IPS DF 19.7 (cell line): ENCODE data around the gene KCNAB1.
"Not testable (repeated sequence)": the region's sequence is repeated elsewhere in the genome, so short reads cannot be mapped to it uniquely, and the experiment has no call there.

Experiments used
- DNase-seq: peaks from one replicate; pipeline ENCODE4 v3.0.0-alpha.2; 2013; ENCODE audit warnings: low read depth, low spot score

The KCNAB1 gene

DNA sequence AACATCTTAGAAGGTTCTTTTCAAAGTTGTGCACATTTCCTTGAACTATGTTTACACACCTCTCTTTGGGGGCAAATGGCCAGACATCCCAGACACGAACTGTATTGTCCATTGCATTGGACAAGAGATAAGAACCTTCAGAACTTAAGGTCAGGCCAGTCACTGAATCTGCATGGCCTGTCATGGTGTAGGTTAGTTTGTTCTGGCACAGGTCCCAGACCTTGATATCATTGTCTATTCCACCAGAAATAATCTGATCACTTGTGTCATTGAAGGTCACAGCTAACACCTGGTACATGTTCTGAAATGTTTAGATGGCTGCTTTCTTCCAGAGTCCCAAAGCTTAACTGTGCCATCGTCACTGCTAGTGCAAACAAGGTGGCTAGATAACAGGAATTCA lies 55.7 kb downstream of the KCNAB1 start:
- DNase-seq = no peak

DNA sequence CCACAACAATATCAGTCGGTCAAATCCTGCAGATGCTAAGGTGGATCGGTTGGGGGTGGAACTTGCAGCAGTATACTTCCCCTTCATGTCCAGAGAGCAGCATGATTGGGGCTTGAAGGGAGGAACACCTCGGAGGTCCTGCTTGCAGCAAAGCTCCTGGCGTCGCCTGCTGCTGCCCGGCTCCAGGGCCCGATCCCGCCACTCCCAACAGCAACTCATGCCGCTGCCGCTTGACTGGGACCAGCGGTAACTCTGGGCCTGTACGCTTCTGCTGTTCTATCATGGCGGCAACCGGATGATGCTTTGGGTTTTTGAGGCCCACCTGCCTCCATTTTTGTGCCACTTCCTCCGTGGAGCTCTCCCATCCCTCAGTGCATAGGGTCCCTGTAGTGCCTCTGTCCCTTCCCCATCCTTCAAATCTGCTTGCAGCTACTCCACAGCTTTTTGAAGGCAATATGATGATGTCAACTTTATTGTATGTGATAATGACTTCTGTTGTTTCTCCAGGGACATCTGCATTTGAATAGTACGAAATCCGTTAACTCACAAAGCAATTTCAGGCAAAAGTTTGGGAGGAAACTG lies 56.3 kb downstream of the KCNAB1 start:
- DNase-seq = no peak

DNA sequence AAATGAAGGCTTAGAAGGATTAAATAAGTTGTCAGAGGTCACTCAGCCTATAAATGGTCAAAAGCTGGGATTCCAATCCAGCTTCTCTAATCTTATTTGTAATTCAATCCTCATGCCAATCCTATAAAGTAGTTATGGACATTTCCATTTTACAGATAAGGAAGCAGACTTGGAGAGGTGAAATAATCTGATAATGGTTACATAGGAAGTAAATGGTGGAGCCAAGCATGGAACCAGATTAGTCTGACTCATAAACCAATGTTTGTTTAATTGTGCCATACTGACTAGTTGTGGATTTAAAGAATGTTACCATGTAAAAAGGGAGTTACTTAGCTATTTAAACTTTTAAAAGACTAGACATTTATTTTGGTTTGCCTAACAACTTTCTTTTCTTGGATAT lies 59.7 kb downstream of the KCNAB1 start:
- DNase-seq = no peak

DNA sequence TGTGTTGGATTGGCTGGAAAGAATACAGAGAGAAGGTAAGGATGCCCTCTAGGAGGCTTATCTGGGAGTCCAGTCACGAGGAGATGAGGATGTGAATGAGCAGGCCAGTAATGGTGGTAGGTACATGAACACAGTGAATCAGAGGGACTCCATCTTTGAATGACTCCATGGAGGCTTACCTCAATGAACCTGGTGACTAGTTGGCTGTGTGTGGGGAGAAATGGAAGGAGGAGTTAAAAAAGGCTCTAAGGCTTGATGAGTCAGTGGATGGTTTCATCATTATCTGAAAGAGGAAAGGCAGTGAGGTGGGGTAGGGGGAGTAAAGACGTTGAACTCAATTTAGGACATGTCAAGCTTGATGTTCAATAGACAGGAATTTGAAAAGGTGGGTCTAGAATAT lies 61.1 kb downstream of the KCNAB1 start:
- DNase-seq = no peak

DNA sequence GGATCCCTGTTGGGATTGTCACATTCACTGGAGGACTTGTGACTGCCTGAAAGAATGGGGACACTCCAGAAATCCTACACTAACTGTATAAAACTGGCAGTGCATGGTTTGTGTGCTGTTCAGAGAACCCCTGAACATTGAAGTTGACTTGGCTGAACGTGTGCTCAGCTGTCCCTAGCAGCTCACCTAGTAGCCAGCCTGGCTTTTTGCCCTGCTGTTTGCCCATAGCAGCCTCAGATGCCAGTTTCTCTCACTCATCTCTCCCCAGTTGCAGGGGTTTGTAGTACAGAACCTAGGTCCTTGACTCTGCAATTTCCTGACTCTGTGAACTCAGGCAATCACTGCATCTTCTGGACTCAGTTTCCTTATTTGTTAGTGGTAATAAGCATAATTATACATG lies 63.0 kb downstream of the KCNAB1 start:
- DNase-seq = no peak

DNA sequence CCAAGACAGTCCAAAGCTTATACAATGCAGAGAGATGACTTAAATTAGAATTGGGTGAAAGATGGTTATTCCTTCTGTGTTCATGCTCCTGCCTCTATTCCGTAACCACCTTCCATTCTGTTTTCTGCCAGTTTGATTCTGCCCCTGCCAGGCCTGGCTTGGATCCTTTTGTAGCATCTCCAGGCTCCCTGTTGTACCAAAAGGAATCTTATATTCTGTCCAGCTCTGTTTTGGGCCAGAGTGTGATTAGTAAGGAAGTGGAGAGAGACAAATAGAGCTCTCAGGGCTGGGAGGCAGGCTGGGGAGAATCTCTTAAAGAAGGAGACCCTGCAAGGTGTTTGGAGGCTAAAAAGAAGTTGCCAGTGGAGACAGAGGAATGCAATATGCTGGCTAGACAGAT lies 63.8 kb downstream of the KCNAB1 start:
- no peak for DNase-seq

DNA sequence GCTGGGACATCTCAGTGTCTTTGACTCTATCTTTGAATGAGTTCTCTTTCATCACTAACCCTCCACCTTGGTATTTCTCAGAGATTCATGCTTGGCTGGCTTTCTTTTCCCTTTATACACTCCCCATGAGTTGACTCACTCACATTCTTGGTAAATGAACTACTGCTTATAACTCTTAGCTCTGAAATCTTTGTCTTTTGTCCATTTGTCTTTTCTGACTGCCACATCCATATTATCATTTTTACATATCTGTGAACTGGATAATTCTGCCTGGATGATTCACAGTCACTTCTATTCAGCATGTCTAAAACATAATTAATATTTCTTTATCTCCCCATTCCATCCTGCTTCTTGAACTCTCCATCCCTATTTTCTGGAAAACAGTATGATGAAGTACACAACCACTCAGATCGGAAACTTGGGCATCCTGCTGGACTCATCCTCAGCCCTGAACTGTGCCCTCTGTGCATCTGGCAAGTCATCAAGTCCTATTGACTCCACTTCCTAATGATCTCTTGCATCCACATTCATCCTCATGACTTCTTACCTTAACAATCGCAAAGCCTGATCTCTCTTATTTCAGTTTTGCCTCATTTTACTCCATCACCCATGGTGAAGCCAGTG lies 66.9 kb downstream of the KCNAB1 start:
- DNase-seq = no peak

DNA sequence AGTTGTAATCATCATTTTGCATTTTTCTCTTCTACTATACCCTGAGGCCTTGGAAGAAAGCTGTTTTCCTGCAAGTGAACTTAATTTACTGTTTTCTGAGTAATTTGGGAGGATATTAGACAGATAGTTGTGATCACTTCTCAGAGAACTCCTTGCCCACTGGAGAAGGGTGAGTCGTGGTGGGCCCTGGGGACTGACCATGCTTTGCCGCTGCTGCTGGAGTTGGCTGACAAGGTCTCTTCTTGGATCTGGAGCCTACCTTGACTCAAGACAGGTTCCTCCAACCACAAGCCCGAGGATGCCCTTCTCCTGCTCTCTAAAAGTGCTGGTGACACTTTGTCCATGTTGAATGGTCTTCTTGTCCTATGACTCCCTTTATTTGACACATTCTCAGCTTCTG lies 68.4 kb downstream of the KCNAB1 start:
- DNase-seq = no peak

DNA sequence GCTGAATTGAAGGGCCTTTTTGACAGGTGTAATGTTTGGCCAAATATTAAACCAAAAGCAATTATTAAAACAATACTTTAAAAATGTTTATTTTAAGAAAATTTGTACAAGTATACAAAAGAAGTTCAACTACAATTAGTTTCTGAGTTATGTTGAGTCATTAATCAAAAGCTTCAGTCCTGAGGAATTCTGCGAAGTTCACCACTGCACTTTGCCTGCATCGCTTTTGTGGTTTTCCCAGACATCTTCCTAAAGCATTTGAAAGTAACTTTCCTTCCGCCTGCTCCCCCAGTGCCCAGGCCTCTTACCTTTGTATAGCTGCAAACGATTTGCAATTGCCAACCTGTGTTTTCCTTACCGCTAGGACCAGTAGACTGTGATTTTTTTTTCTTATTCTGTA lies 69.5 kb downstream of the KCNAB1 start:
- DNase-seq = no peak

DNA sequence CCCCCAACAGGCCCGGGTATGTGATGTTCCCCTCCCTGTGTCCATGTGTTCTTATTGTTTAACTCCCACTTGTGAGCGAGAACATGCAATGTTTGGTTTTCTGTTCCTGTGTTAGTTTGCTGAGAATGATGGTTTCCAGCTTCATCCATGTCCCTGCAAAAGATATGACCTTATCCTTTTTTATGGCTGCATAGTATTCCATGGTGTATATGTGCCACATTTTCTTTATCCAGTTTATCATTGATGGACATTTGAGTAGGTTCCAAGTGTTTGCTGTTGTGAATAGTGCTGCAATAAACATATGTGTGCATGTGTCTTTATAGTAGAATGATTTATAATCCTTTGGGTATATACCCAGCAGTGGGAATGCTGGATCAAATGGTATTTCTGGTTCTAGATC lies 74.6 kb downstream of the KCNAB1 start:
- not testable (repeated sequence) for DNase-seq

DNA sequence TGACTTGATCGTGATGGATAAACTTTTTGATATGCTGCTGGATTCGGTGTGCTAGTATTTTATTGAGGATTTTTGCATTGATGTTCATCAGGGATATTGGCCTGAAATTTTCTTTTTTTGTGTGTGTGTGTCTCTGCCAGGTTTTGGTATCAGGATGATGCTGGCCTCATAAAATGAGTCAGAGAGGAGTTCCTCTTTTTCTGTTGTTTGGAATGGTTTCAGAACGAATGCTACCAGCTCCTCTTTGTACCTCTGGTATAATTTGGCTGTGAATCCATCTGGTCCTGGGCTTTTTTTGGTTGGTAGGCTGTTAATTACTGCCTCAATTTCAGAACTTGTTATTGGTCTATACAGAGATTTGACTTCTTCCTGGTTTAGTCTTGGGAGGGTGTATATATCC lies 76.8 kb downstream of the KCNAB1 start:
- DNase-seq = not testable (repeated sequence)

DNA sequence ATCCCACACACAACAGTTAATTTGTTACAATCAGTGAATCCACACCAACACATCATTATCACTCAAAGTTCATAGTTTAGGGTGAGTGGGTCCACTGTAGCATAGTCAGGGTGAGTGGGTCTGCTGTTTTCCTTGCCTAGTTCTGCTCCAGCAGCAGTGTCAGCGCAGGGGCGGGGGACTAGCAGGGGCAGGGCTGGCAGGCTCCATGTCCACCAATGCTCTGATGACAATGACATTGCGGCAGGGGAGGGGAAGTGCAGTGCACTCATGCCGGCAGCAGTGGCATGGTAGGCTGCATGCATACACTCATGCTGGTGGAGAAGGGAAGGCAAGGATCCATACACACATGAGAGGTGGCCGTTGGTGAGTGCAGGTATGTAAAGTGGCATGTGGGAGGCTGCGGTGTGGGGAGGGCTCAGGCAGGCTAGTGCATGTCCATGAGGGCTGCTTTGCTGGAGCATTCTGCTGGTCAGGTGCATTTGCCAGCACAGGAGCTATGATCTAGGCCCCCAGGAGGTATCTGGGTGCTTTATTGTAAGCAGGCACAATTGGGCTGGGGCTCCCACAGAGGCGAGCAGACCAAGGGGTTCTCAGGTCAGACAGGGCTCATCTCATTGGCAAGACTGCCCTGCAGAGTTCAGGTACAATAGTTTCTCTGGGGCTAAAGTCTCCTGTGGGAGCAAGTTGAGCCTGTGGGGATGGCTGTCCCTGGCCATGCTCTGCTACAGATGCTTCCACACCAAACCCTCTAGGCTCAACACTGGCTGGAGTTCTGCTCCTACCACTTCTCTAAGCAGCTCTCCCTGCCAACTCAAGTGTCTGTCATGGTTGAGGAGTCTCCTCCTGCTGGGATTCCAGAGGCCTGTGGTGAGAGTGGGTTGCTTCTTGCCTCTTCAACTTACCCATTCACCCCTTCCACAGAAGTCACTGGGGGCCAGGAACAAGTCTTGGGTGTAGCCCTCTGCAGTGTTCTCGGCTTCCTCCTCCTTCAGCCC lies 81.3 kb downstream of the KCNAB1 start:
- no peak for DNase-seq

DNA sequence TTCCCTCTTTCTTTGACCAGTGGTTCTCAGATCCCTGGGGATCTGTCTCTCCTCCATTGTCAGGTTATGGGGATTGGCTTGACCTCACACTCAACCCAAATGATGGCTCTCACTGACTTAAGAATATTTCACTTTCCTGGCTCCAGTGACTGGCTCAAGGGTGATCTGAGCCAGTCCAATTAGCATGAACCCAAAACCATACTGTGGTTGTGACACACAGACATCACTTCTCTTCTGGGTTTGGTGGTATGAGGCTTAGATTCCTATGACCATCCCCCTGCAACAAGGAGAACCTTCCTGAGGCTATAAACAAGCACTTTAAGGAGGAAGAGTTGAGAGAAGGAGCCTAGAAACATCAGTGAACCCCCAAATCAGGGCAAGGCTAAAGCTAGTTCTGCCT lies 85.8 kb downstream of the KCNAB1 start:
- no peak for DNase-seq

DNA sequence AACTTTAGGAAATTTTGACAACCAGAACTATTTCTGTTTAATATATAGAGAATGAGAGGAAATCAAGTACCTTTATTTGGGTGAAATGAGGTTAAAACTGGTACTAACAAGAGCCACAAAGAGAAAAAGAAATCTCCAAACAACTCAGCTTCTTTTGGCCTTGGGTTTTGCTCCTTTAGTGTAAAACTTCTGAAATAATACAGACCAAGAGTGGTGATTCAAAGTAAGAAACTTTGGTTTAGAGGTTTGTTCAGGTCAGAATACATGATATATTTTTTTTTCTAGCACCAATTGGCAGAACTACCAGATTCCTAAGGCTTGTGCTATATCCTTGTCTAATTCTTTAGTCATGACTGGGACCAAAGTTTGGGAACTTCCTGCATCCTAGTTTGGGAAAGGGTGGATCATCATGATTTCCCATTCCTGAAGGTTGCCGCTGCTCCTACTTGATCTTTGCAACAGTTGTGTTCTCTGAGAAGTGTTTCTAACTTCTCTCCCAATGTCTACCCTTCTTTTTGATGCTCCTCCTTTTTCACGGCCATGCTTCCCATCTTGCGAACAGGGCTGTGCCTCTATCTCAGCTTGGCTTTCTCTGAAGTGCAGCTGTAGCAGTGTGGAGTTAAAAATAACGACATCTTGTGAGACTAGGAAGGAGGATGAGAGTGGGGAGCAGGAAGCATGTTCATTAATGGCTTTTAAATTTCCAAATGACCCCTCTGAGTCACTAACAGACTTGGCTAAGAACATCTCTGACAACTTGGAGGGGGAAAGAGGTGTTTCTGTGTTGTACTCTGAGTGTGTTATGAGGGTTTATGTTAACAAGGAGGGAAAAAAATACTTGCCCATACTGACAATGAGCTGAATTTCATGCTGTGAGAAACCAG lies 87.7 kb downstream of the KCNAB1 start:
- DNase-seq = no peak

DNA sequence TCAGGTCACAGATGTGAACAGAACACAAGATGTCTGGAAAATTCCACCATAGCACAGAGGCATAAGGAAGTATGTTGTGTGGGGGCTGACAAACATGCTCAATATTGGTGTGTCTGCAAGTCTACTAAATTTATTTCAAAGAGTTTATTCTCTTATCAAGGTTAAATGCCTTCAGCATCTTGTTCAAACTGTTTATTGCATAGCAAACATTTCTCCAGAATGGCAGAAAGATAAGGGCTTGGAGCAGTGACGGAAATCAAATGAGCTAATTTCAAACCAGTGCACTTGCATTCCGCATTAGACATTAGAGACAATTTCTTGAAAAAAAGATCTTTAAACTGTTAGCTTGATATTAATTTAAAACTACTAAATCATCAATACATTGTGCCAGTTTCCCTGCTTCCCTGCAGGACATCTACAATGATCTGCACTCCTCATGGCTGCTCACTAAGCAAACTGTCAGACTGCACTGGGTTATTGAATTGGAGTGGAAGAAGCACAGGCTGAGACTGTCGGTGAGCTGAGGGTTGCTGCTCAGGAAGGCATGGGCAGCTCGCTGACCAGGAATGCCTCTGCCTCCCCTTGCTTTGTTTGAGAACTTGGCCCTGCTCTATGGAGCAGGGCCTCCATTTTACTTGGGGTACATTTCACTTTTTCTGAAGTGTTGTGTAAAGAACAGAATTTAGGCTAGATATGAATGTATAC lies 89.4 kb downstream of the KCNAB1 start:
- no peak for DNase-seq

DNA sequence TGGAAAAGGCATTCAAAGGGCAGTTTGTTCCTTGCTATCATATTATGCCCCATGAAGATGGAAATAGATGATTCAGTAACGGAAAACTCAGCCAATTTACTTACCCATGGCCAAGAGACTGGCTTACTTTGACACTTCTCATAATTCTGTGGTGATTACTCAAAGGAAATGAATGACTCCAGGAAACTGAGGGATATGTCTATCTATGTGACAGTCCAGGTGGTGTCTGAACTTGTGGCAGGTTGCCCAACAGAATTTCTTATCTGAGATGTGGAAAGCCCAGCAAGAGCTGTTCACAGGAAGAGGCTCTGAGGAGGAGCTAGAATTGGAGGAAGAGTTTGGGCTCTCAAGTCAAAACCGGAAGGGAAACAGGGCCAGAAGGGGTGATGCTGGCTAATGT lies 91.2 kb downstream of the KCNAB1 start:
- no peak for DNase-seq

DNA sequence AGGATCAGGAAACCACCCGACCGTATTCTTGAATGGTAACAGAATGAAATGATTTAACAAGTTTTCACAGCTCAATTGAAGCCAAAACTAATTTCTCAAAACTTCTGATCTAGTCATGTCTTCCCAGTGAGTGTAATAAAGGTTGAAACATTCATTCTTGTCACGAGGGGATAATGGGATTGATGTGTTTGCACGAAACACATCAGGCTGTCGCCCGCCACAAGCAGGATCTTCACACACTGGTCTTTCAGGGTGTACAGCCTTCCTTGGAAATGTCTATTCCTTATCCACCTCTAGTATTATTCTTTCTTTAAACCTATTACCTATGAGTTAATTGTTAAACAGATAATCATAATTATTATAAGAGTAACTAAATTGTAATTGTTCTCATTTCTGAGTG lies 94.3 kb downstream of the KCNAB1 start:
- DNase-seq = no peak

DNA sequence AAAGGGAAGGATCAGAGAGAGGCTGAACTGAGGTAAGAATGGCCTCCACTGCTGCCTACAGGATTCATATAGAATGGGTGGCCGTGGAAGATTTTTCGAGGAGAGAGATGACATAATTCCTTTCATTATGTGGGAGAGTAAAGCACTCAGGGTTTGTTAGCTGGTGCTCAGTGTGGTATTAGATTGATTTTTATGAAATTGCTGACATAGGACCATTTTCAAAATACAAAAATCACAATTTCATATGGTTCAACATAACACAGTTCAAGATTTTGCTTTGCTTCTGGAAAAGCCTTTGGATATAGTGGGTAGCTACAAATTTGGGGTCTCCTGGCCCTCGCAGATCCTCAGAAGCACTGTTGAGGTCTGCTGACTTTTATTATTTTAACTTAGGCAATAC lies 95.4 kb downstream of the KCNAB1 start:
- DNase-seq = no peak

DNA sequence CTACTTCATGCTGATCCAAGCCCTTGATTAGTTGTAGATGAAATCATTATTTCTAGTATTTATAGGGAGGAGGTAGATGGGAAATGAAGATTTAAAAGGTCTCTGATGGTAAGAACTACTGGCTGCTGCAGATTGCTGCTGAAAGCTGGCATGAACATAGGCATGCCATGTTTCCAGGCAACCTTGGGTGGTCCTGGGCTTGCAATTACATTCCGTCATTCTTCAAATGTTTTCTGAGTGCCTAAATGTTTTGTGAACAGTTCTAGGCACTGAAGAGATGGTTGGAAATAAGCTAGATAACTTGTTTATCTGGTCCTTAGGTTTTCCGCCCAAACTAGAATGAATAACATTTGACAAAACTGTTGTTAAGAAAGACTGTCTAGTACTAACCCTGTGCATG lies 95.8 kb downstream of the KCNAB1 start:
- no peak for DNase-seq

DNA sequence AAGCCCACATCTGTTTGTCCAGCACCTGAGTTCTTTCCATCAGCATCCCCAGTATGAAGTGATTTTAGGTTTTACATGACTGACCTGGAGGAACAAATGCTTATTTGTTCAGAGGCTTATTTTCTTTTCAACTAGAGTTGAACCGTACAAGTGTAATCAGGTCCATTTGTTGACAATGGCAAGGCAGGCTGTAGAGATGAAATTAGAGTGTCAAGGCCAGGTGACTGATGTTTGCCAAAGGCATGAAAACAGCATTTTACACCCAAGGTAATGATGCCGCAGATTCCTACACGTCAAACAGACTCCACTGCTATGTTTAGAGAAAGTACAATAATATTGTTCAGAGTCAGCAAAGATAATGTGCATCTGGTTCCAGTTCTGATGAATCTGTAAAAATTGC lies 96.5 kb downstream of the KCNAB1 start:
- DNase-seq = no peak

DNA sequence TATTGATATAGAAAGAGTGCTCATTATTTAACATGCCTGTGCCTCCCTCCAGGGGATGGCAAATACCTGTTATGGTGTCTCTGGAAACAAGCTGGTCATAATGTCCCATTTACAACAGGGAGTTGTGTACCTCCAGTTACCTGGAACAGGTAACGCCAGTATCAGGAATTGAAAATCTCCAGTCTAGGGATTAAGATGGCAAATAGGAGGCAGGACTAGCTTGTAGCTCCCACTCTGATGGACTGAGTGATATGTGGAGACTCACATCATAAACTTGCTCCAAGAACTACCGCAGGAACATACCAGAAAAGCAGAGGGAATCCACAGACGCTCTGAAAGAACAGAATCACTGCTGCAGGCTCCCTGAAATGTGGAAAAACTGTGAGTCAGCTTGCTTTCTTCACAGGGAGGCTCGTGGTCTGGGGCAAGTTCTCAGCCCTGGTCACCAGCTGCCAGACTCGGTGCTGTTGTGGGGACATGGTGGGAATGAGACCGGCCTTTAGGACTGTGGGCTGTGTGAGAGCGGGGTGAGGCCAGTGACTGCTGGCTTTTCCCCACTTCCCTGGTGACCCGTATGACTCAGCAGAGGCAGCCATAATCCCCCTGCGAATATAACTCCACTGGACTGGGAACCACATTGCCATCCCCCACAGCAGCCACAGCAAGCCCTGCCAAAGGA lies 97.4 kb downstream of the KCNAB1 start:
- no peak for DNase-seq
